Measurements from ENCODE around the gene ABCD2.

DNA sequence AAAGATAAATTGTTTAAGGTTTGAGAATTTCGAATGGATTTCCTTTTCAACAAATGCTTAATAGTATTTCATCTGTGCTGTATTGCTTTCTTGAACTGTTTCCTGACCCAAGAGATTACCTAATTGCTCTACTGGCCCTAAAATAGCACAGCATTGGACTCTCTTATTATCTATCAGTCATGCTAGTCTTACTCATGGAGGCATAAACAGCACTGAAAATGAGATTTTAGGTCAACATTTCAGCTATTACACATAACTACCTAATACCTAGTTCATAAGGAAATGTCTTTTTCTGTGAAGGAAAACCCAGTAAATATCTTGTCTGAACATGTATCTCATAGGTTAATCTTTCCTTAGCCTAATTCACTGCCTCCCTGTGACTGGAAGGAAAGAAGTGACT, 4.3 kb upstream of the ABCD2 start:
- TF ChIP-seq CTCF (IDR thresholded peaks at IDR 0.05 in 4 of 5, conservative IDR thresholded peaks at IDR 0.05 in 1 of 5) (no peak), POLR2A (IDR thresholded peaks at IDR 0.05) (no peak)
